GM12878 (cell line): ENCODE data around the gene CACUL1. TPM values are rescaled to one million over a fixed set of nuclear protein-coding genes. Genes with fewer than 3 reads are reported as not detected.

Experiments used
- ATAC-seq: fragments of 200-7000 bp; cut with Tn5 transposase; 3 replicates; pipeline ENCODE4 v1.9.1; 2020; ENCODE audit warnings: mild to moderate bottlenecking, moderate library complexity
- BruUV-seq: library from RNA; stranded (reverse); fragments of 400-500 nt; replicated peaks from 2 replicates; lab custom pipeline; 2021; lab: Mats Ljungman, UMichigan
- CTCF ChIA-PET: fragments of 300-600 bp; sonication (Branson Sonifier 250); formaldehyde crosslinking; extraction: SDS; loops from one replicate; lab custom pipeline; 2021; ENCODE audit warnings: inconsistent platforms; lab: Yijun Ruan, JAX
- POLR2A ChIA-PET: fragments of 350-600 bp; formaldehyde crosslinking; extraction: SDS; loops from one replicate; lab custom pipeline; 2021; ENCODE audit warnings: inconsistent platforms; lab: Charles Lee
- RAD21 ChIA-PET: fragments of 300-600 bp; sonication (Branson Sonifier 250); formaldehyde crosslinking; loops from one replicate; lab custom pipeline; 2023; ENCODE audit warnings: antibody characterized with exemption; ENCODE audit not compliant: unreplicated experiment; lab: Charles Lee
- SMC1A ChIA-PET: fragments of 300-600 bp; sonication (Branson Sonifier 250); formaldehyde crosslinking; loops from one replicate; lab custom pipeline; 2023; ENCODE audit not compliant: unreplicated experiment, uncharacterized antibody; lab: Charles Lee
- DNase-seq: peaks from one replicate; pipeline ENCODE4 v3.0.0-alpha.2; 2011; ENCODE audit warnings: low read depth, low spot score
- FAIRE-seq: peaks from 3 replicates; lab custom pipeline; 2011; peaks lifted over from hg19 to GRCh38; lab: Jason Lieb, UNC
- H2AFZ ChIP-seq: 2 replicates; pipeline ENCODE4 v1.6.0; 2011; ENCODE audit warnings: low read depth, low read length, control low read depth; ENCODE audit not compliant: control insufficient read depth
- H3K27ac ChIP-seq: 2 replicates; pipeline ENCODE4 v1.5.1; 2011; ENCODE audit warnings: control low read depth; ENCODE audit not compliant: control insufficient read depth, insufficient read depth
- H3K27me3 ChIP-seq, 2 experiments: replicated peaks in 1 of 2; 2 replicates each; pipeline versions ENCODE4 v1.6.0 to v1.6.1; 2011; ENCODE audit warnings: low read length in 1 of 2; ENCODE audit not compliant: control insufficient read depth in 2 of 2, insufficient read depth in 2 of 2
- H3K36me3 ChIP-seq, 2 experiments: 2 replicates each; pipeline ENCODE4 v1.5.1; 2011; ENCODE audit warnings: low read length in 1 of 2; ENCODE audit not compliant: control insufficient read depth in 2 of 2, insufficient read depth in 2 of 2
- H3K4me1 ChIP-seq: 2 replicates; pipeline ENCODE4 v1.6.1; 2011; ENCODE audit warnings: mild to moderate bottlenecking, low read length, moderate library complexity, mixed read lengths; ENCODE audit not compliant: control insufficient read depth, insufficient read depth
- H3K4me2 ChIP-seq: 2 replicates; pipeline ENCODE4 v1.6.0; 2011; ENCODE audit warnings: control low read depth; ENCODE audit not compliant: control insufficient read depth, insufficient read depth
- H3K4me3 ChIP-seq: fragments of 200-600 bp; sonication (generic); 2 replicates; pipeline ENCODE4 v1.5.1; 2016
- H3K79me2 ChIP-seq: 2 replicates; pipeline ENCODE4 v1.6.0; 2011; ENCODE audit warnings: low read length; ENCODE audit not compliant: control insufficient read depth, insufficient read depth
- H3K9ac ChIP-seq: 2 replicates; pipeline ENCODE4 v1.8.0; 2011; ENCODE audit warnings: low read length, control low read depth, mixed read lengths; ENCODE audit not compliant: control insufficient read depth, insufficient read depth
- H3K9me3 ChIP-seq: replicated peaks from 3 replicates; pipeline ENCODE4 v1.5.1; 2011; ENCODE audit warnings: mild to moderate bottlenecking, low read length; ENCODE audit not compliant: control insufficient read depth, insufficient read depth
- H4K20me1 ChIP-seq: 2 replicates; pipeline ENCODE4 v1.6.0; 2011; ENCODE audit not compliant: control insufficient read depth, insufficient read depth
- EGR1 ChIP-seq, 2 experiments: IDR thresholded peaks; 1 replicate in 1 of 2; 2 replicates in 1 of 2; pipeline ENCODE4 v1.6.1; 2011 to 2012; ENCODE audit warnings: low read depth in 2 of 2, low read length in 2 of 2, borderline replicate concordance in 1 of 2, mild to moderate bottlenecking in 1 of 2, moderate library complexity in 1 of 2
- FOS ChIP-seq: IDR thresholded peaks from 3 replicates; pipeline ENCODE4 v1.6.1; 2011; ENCODE audit warnings: borderline replicate concordance; ENCODE audit not compliant: insufficient read length; ENCODE audit errors: extremely low read depth
- GABPA ChIP-seq: IDR thresholded peaks from 2 replicates; pipeline ENCODE4 v1.6.1; 2014; ENCODE audit warnings: antibody characterized with exemption, low read depth, mild to moderate bottlenecking, inconsistent platforms
- HDAC2 ChIP-seq: fragments of 200-600 bp; sonication (generic); IDR thresholded peaks from 2 replicates; pipeline ENCODE4 v1.6.1; 2017
- LARP7 ChIP-seq: fragments of 450-650 bp; IDR thresholded peaks from 2 replicates; pipeline ENCODE4 v1.6.1; 2017; ENCODE audit warnings: mild to moderate bottlenecking
- NFIC ChIP-seq: IDR thresholded peaks from 2 replicates; pipeline ENCODE4 v1.6.1; 2012; ENCODE audit warnings: low read depth, mild to moderate bottlenecking, inconsistent platforms, low read length, moderate library complexity
- PKNOX1 ChIP-seq: fragments of 450-650 bp; IDR thresholded peaks from 2 replicates; pipeline ENCODE4 v1.6.1; 2016; ENCODE audit warnings: mild to moderate bottlenecking
- RBBP5 ChIP-seq: fragments of 200-600 bp; sonication (generic); conservative IDR thresholded peaks from 2 replicates; pipeline ENCODE4 v1.6.1; 2016
- STAT3 ChIP-seq: IDR thresholded peaks from 2 replicates; pipeline ENCODE4 v1.6.1; 2011; ENCODE audit warnings: low read depth, low read length, improper control_type of control experiment
- WRNIP1 ChIP-seq: IDR thresholded peaks from 2 replicates; pipeline ENCODE4 v1.6.1; 2011; ENCODE audit warnings: low read depth, low read length, improper control_type of control experiment, borderline replicate concordance
- ZNF274 ChIP-seq: IDR thresholded peaks from one replicate; pipeline ENCODE4 v1.8.0; 2011; ENCODE audit not compliant: insufficient read length, insufficient read depth
- WGBS: methylation state at CpG from one replicate; pipeline ENCODE4 v1.1.6; 2016; ENCODE audit warnings: low lambda C conversion rate; ENCODE audit not compliant: insufficient replicate concordance, insufficient coverage; ENCODE audit errors: missing lambda C conversion rate; 5-methylcytosine and 5-hydroxymethylcytosine counted together
- in situ Hi-C: fragments of 300-500 bp; cut with MboI; formaldehyde crosslinking; loops from 9 replicates; pipeline ENCODE4 v1.14.3; 2018; ENCODE audit warnings: mixed read lengths
- intact Hi-C: fragments of 100-400 bp; cut with micrococcal nuclease; formaldehyde crosslinking; loops from one replicate; pipeline ENCODE4 v1.14.2; 2022; ENCODE audit not compliant: unreplicated experiment
- polyA plus RNA-seq, 11 experiments: library from polyadenylated mRNA; depleted of rRNA in 4 of 11; unstranded in 6 of 11; stranded (reverse) in 5 of 11; fragments of >200 nt; fragmentation: Nextera tagmentation in 4 of 11; fragmentation: Illumina TruSeq in 1 of 11; extraction: Ambion mirVana in 4 of 11; extraction: Trizol in 1 of 11; gene quantifications; 1 replicate in 1 of 11; 2 replicates in 10 of 11; pipeline versions ENCODE4 v1.2.1 to v1.2.3, GENCODE V29; 2011 to 2016; ENCODE audit warnings: inconsistent platforms in 2 of 11, missing spikeins in 2 of 11, low read depth in 1 of 11
- total RNA-seq, 4 experiments: library from RNA; depleted of rRNA in 3 of 4; stranded (reverse); fragments of >200 nt in 3 of 4; fragmentation: Illumina TruSeq in 1 of 4; extraction: Trizol in 1 of 4; gene quantifications; 2 replicates each; pipeline versions ENCODE4 v1.2.1 to v1.2.3, GENCODE V29; 2013 to 2021
- TF ChIP-seq, protein P1 (sequence below): IDR thresholded peaks from 2 replicates; pipeline ENCODE4 v1.6.1; 2011; ENCODE audit warnings: low read depth, mild to moderate bottlenecking, low read length, moderate library complexity, borderline replicate concordance; ENCODE audit errors: extremely low read depth
- TF ChIP-seq, protein P2 (sequence below): fragments of 450-650 bp; IDR thresholded peaks from 2 replicates; pipeline ENCODE4 v1.6.1; 2016; ENCODE audit warnings: mild to moderate bottlenecking, moderate library complexity, borderline replicate concordance
- TF ChIP-seq, protein P3 (sequence below): fragments of 450-650 bp; IDR thresholded peaks from 2 replicates; pipeline ENCODE4 v1.6.1; 2018; ENCODE audit warnings: borderline replicate concordance, mild to moderate bottlenecking; ENCODE audit not compliant: partially characterized antibody

The CACUL1 gene
- total and polyA plus RNA-seq, 10 of the 15 experiments (the other 5 are each of a cell fraction or from before 2014, with no cell fraction given): 7.4 to 23.2 (median 13.0) TPM

DNA sequence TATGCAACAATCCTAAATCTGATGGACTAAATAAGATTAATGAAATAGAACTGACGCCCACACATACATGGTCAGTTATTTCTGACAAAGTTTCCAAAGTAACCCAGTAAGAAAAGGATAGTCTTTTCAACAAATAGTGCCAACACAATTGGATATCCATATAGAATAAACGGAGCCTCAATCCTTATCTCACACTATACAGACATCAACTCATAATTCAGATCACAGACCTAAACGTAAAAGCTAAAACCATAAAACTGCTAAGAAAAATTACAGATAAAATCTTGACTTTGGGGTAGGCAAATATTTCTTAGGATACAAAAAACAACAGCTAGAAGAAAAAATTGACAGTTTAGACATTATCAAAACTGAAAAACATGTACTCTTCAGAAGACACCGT, 8.5 kb downstream of the CACUL1 start:
- CTCF ChIA-PET: no interaction called here
- no peak for FAIRE-seq
- ATAC-seq: no peak
- intact Hi-C loops: no loop called here
- no peak overlapping the region for H3K9ac ChIP-seq
- TF ChIP-seq LARP7: no peak
- TF ChIP-seq FOS: no peak
- no peak for TF ChIP-seq STAT3
- no peak for TF ChIP-seq PKNOX1
- no peak for TF ChIP-seq ZNF274
- TF ChIP-seq RBBP5: no peak
- no peak for TF ChIP-seq NFIC
- TF ChIP-seq, protein P1, sequence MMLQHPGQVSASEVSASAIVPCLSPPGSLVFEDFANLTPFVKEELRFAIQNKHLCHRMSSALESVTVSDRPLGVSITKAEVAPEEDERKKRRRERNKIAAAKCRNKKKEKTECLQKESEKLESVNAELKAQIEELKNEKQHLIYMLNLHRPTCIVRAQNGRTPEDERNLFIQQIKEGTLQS: no peak
- no peak for TF ChIP-seq EGR1 (IDR thresholded peaks at IDR 0.05; ENCODE audit: borderline replicate concordance in 1 of 2, low read depth in 2 of 2, low read length in 2 of 2)
- no peak for TF ChIP-seq HDAC2
- no peak for TF ChIP-seq GABPA
- TF ChIP-seq WRNIP1: no peak
- TF ChIP-seq, protein P2, sequence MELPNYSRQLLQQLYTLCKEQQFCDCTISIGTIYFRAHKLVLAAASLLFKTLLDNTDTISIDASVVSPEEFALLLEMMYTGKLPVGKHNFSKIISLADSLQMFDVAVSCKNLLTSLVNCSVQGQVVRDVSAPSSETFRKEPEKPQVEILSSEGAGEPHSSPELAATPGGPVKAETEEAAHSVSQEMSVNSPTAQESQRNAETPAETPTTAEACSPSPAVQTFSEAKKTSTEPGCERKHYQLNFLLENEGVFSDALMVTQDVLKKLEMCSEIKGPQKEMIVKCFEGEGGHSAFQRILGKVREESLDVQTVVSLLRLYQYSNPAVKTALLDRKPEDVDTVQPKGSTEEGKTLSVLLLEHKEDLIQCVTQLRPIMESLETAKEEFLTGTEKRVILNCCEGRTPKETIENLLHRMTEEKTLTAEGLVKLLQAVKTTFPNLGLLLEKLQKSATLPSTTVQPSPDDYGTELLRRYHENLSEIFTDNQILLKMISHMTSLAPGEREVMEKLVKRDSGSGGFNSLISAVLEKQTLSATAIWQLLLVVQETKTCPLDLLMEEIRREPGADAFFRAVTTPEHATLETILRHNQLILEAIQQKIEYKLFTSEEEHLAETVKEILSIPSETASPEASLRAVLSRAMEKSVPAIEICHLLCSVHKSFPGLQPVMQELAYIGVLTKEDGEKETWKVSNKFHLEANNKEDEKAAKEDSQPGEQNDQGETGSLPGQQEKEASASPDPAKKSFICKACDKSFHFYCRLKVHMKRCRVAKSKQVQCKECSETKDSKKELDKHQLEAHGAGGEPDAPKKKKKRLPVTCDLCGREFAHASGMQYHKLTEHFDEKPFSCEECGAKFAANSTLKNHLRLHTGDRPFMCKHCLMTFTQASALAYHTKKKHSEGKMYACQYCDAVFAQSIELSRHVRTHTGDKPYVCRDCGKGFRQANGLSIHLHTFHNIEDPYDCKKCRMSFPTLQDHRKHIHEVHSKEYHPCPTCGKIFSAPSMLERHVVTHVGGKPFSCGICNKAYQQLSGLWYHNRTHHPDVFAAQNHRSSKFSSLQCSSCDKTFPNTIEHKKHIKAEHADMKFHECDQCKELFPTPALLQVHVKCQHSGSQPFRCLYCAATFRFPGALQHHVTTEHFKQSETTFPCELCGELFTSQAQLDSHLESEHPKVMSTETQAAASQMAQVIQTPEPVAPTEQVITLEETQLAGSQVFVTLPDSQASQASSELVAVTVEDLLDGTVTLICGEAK: no peak
- TF ChIP-seq, protein P3, sequence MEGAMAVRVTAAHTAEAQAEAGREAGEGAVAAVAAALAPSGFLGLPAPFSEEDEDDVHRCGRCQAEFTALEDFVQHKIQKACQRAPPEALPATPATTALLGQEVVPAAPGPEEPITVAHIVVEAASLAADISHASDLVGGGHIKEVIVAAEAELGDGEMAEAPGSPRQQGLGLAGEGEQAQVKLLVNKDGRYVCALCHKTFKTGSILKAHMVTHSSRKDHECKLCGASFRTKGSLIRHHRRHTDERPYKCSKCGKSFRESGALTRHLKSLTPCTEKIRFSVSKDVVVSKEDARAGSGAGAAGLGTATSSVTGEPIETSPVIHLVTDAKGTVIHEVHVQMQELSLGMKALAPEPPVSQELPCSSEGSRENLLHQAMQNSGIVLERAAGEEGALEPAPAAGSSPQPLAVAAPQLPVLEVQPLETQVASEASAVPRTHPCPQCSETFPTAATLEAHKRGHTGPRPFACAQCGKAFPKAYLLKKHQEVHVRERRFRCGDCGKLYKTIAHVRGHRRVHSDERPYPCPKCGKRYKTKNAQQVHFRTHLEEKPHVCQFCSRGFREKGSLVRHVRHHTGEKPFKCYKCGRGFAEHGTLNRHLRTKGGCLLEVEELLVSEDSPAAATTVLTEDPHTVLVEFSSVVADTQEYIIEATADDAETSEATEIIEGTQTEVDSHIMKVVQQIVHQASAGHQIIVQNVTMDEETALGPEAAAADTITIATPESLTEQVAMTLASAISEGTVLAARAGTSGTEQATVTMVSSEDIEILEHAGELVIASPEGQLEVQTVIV: no peak
- H3K27ac ChIP-seq: no peak overlapping the region
- H3K36me3 ChIP-seq: no peaks in the 10 kb centered on the region; a peak in 1 of 4 replicates
- in situ Hi-C loops: no loop called here
- DNase-seq: no peak
- H2AFZ ChIP-seq: no peak overlapping the region
- WGBS: 96% methylated on average over 4 of the region's 4 CpGs
- H3K4me1 ChIP-seq: no peaks in the 10 kb centered on the region
- no peak overlapping the region for H3K4me2 ChIP-seq
- SMC1A ChIA-PET: interaction anchor here (1.0 kb wide), 1 partner anchor 17 kb away, joined by 3 read pairs; no protein-coding TSS in a partner anchor
- no peak overlapping the region for H3K4me3 ChIP-seq
- no peaks in the 10 kb centered on the region for H3K27me3 ChIP-seq
- H4K20me1 ChIP-seq: no peaks in the 10 kb centered on the region
- POLR2A ChIA-PET: no interaction called here
- no peaks in the 10 kb centered on the region; the same call in 1 of the 3 replicates for H3K9me3 ChIP-seq
- peaks cover 63% of the 10 kb centered on the region for H3K79me2 ChIP-seq
- RAD21 ChIA-PET: no interaction called here
- no TSS peak for BruUV-seq
